ENCODE data around the gene PPP3CA. TPM values are rescaled to one million over a fixed set of nuclear protein-coding genes. Genes with fewer than 3 reads are reported as not detected.
A peak's percentile ranks its signal among the peaks of the same experiment; 100 is the strongest.

PPP3CA gene
- total RNA-seq, 4 donors from 2014 or later, result 32.7 to 45.1 (median 44.0) TPM

DNA sequence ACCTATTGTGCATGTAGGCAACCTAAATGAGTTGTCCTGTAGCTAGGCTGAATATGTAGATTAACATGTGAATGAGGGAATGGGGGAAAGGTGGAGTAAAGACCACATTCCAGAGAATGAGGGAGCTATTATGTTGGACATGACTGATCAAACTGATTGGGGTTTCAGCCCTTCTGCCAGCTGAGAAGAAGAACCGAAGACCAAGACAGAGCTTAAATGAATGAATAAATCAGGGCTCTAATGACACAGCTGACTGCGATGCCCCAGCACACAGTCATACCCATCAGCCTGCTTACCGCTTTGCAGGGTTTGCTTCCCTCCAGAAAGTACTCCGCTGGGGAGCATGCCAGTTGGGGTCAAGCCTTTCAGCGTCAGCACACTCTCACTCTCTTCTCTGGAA is 315.4 kb downstream of the PPP3CA start:
- H3K4me3 ChIP-seq, result no peak overlapping the region
- DNase-seq (ENCODE audit: low spot score in 2 of 2), result no peak
- H3K9me3 ChIP-seq, result no peaks in the 10 kb centered on the region
- H3K36me3 ChIP-seq, result peaks cover 0 to 2% (median 0%) of the 10 kb centered on the region in 3 donors
- TF ChIP-seq EP300 (IDR thresholded peaks at IDR 0.05) (no peak), POLR2A (IDR thresholded peaks at IDR 0.05) (no peak)
- TF ChIP-seq, protein P1, sequence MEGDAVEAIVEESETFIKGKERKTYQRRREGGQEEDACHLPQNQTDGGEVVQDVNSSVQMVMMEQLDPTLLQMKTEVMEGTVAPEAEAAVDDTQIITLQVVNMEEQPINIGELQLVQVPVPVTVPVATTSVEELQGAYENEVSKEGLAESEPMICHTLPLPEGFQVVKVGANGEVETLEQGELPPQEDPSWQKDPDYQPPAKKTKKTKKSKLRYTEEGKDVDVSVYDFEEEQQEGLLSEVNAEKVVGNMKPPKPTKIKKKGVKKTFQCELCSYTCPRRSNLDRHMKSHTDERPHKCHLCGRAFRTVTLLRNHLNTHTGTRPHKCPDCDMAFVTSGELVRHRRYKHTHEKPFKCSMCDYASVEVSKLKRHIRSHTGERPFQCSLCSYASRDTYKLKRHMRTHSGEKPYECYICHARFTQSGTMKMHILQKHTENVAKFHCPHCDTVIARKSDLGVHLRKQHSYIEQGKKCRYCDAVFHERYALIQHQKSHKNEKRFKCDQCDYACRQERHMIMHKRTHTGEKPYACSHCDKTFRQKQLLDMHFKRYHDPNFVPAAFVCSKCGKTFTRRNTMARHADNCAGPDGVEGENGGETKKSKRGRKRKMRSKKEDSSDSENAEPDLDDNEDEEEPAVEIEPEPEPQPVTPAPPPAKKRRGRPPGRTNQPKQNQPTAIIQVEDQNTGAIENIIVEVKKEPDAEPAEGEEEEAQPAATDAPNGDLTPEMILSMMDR (IDR thresholded peaks at IDR 0.05), result no peak
- H3K27me3 ChIP-seq, result no peaks in the 10 kb centered on the region
- 53 to 64% methylated on average over 5 of the region's 5 CpGs for WGBS, 2 donors
- peaks cover 0 to 18% (median 0%) of the 10 kb centered on the region in 4 donors for H3K4me1 ChIP-seq
- no peak overlapping the region for H3K27ac ChIP-seq

DNA sequence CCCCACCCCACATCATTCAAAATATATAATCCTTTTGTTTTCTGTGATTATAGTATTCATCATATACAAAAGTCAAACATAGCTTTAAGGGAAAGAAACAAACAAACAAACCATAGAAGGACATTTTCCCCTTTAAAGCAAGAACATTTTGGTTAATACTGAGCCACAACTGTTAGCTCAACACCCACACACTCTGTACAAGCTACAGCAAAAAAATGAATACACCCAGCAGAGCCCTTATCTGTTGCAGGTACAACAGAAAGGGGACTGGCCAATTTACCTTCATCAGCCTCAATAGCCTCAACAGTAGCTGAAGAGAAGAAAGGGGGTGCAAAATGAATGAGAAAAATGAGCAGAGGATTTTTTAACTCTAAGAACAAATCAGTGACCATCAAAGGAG is 318.4 kb downstream of the PPP3CA start:
- TF ChIP-seq, protein P1 (IDR thresholded peaks at IDR 0.05), result no peak
- TF ChIP-seq EP300 (IDR thresholded peaks at IDR 0.05) (no peak), POLR2A (IDR thresholded peaks at IDR 0.05) (no peak)
- Histone ChIP-seq H3K4me3 (no peak overlapping the region), H3K27ac (no peak overlapping the region), H3K27me3 (no peaks in the 10 kb centered on the region), H3K9me3 (no peaks in the 10 kb centered on the region), H3K4me1 (peaks cover 0 to 23% (median 0%) of the 10 kb centered on the region in 4 donors), H3K36me3 (peaks cover 0 to 7% (median 0%) of the 10 kb centered on the region in 3 donors)
- DNase-seq (ENCODE audit: low spot score in 2 of 2), result no peak

DNA sequence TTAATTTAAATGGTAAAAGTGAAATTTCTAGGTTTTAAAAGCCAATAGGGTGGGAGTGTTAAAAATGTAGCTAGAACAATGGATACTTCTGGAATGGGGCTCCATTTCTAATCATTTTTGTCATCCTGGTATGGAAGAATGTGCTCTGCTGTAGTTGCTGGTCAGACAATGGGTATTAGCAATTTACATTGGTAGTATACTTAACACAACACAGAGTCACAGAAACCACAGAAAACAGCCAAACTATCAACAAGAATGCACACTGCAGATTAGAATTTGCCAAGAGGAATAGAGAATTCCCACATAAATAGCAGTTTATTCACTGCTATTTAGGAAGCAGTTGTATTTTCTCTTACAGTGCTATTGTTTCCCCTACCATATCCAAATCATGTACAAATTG is 319.6 kb downstream of the PPP3CA start:
- no peaks in the 10 kb centered on the region for H3K27me3 ChIP-seq
- no peak overlapping the region for H3K4me3 ChIP-seq
- no peak for TF ChIP-seq POLR2A (IDR thresholded peaks at IDR 0.05)
- TF ChIP-seq EP300 (IDR thresholded peaks at IDR 0.05), result no peak
- TF ChIP-seq, protein P1 (IDR thresholded peaks at IDR 0.05), result no peak
- peaks cover 0 to 21% (median 0%) of the 10 kb centered on the region in 4 donors for H3K4me1 ChIP-seq
- no peak overlapping the region for H3K27ac ChIP-seq
- no peaks in the 10 kb centered on the region for H3K9me3 ChIP-seq
- H3K36me3 ChIP-seq, result peaks cover 0 to 7% (median 0%) of the 10 kb centered on the region in 3 donors
- no peak for DNase-seq (ENCODE audit: low spot score in 2 of 2)

DNA sequence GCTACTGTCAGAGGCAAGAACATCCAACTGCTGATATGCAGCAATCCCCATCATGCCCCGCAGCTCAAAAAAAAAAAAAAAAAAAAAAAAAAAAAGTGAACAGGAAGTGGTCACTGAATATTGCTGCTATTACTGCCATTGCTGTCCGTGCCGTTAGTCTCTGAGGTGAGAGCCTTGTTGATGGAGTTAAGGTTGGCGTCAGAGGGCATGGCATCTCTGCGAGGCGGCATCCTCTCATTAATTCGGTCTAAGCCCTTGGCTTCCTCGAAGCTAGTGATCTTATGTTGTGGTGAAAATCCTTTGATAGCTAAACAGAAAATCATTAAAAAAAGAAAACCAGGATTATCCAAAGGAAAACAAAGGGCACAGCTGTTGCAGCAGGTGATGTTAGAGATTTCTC is 321.6 kb downstream of the PPP3CA start:
- peaks cover 0 to 32% (median under 1%) of the 10 kb centered on the region in 4 donors for H3K4me1 ChIP-seq
- H3K27me3 ChIP-seq, result no peaks in the 10 kb centered on the region
- peaks cover 0 to 7% (median 0%) of the 10 kb centered on the region in 3 donors for H3K36me3 ChIP-seq
- DNase-seq (ENCODE audit: low spot score in 2 of 2), result no peak
- H3K4me3 ChIP-seq, result no peak overlapping the region
- no peaks in the 10 kb centered on the region for H3K9me3 ChIP-seq
- 91% methylated on average over 8 of the region's 8 CpGs for WGBS, 2 donors
- no peak overlapping the region for H3K27ac ChIP-seq
- TF ChIP-seq POLR2A (IDR thresholded peaks at IDR 0.05), result no peak
- TF ChIP-seq, protein P1 (IDR thresholded peaks at IDR 0.05), result no peak
- TF ChIP-seq EP300 (IDR thresholded peaks at IDR 0.05), result no peak

DNA sequence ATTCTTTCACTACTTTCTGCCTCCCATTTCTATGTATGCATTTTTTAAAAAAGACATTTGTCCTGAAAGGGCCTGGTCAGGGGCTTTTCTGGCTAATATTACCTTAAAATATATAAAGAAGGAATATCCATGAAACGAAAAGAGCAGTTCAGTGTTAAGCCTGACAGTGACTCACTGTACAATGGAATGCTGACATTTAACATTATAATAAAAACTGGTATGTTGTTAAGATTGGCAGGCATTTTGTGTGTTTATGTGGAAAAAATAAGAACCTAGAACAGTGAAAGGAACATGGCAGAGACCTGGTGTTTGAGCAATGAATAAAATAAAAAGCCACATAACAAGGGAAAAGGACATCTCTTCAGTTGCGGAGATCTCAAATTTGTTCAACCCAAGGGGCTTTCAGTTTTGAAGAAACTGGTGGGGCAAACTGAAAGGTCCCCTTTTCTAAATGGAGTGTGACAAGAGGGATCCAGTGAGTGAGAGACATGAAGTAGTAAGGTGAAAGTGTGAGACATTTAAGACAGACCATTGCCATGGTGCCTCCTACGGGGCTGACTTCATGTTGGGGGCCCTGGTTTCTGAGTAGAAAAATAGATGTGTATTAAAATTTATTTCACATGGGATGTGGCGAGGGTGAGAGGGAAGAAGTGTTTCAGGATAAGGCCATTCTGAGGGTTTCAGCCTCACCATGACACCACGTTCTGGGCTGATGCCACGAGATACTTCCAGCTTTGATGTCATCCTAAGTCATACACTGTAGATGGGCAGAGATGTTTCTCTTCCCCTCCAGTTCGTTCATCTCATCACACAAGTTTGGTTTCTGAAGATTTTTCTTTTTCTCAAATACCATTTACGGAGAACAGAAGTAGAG is 324.9 kb downstream of the PPP3CA start:
- DNase-seq (ENCODE audit: low spot score in 2 of 2), result no peak
- H3K27me3 ChIP-seq, result no peaks in the 10 kb centered on the region
- TF ChIP-seq, protein P1 (IDR thresholded peaks at IDR 0.05), result no peak
- no peak for TF ChIP-seq POLR2A (IDR thresholded peaks at IDR 0.05)
- TF ChIP-seq EP300 (IDR thresholded peaks at IDR 0.05), result no peak
- H3K9me3 ChIP-seq, result no peaks in the 10 kb centered on the region
- WGBS, 2 donors, result 84 to 88% methylated on average over 8 of the region's 8 CpGs
- no peak overlapping the region for H3K4me3 ChIP-seq
- peak overlapping the region in 1 of 4 donors; percentile 0 for H3K27ac ChIP-seq
- peaks cover 0 to 7% (median 0%) of the 10 kb centered on the region in 3 donors for H3K36me3 ChIP-seq
- H3K4me1 ChIP-seq, result peaks cover 0 to 19% (median 2%) of the 10 kb centered on the region in 4 donors

All from tibial nerve (tissue), 4 donors.